ENCODE measurements around the gene TCN2. TPM values are rescaled to one million over a fixed set of nuclear protein-coding genes. Genes with fewer than 3 reads are reported as not detected.

Gene TCN2
- total and polyA plus RNA-seq, 10 of the 15 experiments (the other 5 are each of a cell fraction or from before 2014, with no cell fraction given): 5.4 to 21.8 (median 11.0) TPM

DNA sequence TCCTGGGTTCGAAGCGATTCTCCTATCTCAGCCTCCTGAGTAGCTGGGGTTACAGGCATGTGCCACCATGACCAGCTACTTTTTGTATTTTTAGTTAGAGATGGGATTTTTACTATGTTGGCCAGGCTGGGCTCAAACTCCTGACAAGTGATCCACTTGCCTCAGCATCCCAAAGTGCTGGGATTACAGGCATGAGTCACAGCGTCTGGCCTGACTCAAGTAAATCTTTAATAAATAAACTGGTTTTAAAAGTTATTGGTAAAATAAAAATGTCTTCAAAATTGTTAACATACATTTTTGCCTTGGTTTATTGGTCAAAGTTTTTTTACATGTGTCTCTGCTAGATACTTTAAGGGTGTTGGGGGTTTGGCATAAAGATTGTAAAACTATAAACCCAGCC is 8.0 kb upstream of the TCN2 start:
- Histone ChIP-seq H3K27ac (ENCODE audit: control insufficient read depth, insufficient read depth) (no peak overlapping the region), H3K27me3 (replicated peaks in 1 of 2; ENCODE audit: control insufficient read depth in 2 of 2, insufficient read depth in 2 of 2, low read length in 1 of 2) (no peaks in the 10 kb centered on the region), H3K4me1 (ENCODE audit: control insufficient read depth, insufficient read depth, low read length) (no peaks in the 10 kb centered on the region), H4K20me1 (ENCODE audit: control insufficient read depth, insufficient read depth) (no peaks in the 10 kb centered on the region), H2AFZ (ENCODE audit: control insufficient read depth, low read depth, low read length) (no peak overlapping the region), H3K4me2 (ENCODE audit: control insufficient read depth, insufficient read depth) (no peak overlapping the region), H3K4me3 (no peak overlapping the region), H3K9ac (ENCODE audit: control insufficient read depth, insufficient read depth, low read length) (no peak overlapping the region), H3K79me2 (ENCODE audit: control insufficient read depth, insufficient read depth, low read length) (no peaks in the 10 kb centered on the region), H3K36me3 (ENCODE audit: control insufficient read depth in 2 of 2, insufficient read depth in 2 of 2, low read length in 1 of 2) (no peaks in the 10 kb centered on the region), H3K9me3 (replicated peaks; ENCODE audit: control insufficient read depth, insufficient read depth, low read length) (no peaks in the 10 kb centered on the region)
- no peak for TF ChIP-seq IRF3 (IDR thresholded peaks at IDR 0.05)
- TF ChIP-seq SMC3 (IDR thresholded peaks at IDR 0.05; ENCODE audit: borderline replicate concordance, low read length): no peak
- no peak for TF ChIP-seq SP1 (IDR thresholded peaks at IDR 0.05; ENCODE audit: low read depth, low read length)
- TF ChIP-seq SMARCA5 (IDR thresholded peaks at IDR 0.05): no peak
- TF ChIP-seq POLR2AphosphoS5 (IDR thresholded peaks at IDR 0.05; ENCODE audit: low read length): no peak
- no peak for TF ChIP-seq SUPT20H (IDR thresholded peaks at IDR 0.05; ENCODE audit: borderline replicate concordance, control insufficient read depth, low read depth, low read length)
- TF ChIP-seq MTA3 (IDR thresholded peaks at IDR 0.05; ENCODE audit: borderline replicate concordance, low read length): no peak
- TF ChIP-seq, protein P1, sequence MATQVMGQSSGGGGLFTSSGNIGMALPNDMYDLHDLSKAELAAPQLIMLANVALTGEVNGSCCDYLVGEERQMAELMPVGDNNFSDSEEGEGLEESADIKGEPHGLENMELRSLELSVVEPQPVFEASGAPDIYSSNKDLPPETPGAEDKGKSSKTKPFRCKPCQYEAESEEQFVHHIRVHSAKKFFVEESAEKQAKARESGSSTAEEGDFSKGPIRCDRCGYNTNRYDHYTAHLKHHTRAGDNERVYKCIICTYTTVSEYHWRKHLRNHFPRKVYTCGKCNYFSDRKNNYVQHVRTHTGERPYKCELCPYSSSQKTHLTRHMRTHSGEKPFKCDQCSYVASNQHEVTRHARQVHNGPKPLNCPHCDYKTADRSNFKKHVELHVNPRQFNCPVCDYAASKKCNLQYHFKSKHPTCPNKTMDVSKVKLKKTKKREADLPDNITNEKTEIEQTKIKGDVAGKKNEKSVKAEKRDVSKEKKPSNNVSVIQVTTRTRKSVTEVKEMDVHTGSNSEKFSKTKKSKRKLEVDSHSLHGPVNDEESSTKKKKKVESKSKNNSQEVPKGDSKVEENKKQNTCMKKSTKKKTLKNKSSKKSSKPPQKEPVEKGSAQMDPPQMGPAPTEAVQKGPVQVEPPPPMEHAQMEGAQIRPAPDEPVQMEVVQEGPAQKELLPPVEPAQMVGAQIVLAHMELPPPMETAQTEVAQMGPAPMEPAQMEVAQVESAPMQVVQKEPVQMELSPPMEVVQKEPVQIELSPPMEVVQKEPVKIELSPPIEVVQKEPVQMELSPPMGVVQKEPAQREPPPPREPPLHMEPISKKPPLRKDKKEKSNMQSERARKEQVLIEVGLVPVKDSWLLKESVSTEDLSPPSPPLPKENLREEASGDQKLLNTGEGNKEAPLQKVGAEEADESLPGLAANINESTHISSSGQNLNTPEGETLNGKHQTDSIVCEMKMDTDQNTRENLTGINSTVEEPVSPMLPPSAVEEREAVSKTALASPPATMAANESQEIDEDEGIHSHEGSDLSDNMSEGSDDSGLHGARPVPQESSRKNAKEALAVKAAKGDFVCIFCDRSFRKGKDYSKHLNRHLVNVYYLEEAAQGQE (IDR thresholded peaks at IDR 0.05; ENCODE audit: low read depth, low read length): no peak
- no peak for TF ChIP-seq CREM (IDR thresholded peaks at IDR 0.05; ENCODE audit: low read depth)
- no peak for TF ChIP-seq ZNF274 (IDR thresholded peaks at IDR 0.05; ENCODE audit: insufficient read depth, insufficient read length)
- TF ChIP-seq, protein P2, sequence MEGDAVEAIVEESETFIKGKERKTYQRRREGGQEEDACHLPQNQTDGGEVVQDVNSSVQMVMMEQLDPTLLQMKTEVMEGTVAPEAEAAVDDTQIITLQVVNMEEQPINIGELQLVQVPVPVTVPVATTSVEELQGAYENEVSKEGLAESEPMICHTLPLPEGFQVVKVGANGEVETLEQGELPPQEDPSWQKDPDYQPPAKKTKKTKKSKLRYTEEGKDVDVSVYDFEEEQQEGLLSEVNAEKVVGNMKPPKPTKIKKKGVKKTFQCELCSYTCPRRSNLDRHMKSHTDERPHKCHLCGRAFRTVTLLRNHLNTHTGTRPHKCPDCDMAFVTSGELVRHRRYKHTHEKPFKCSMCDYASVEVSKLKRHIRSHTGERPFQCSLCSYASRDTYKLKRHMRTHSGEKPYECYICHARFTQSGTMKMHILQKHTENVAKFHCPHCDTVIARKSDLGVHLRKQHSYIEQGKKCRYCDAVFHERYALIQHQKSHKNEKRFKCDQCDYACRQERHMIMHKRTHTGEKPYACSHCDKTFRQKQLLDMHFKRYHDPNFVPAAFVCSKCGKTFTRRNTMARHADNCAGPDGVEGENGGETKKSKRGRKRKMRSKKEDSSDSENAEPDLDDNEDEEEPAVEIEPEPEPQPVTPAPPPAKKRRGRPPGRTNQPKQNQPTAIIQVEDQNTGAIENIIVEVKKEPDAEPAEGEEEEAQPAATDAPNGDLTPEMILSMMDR (IDR thresholded peaks at IDR 0.05 in 2 of 3, conservative IDR thresholded peaks at IDR 0.05 in 1 of 3; ENCODE audit: control insufficient read depth in 2 of 3, extremely low read depth in 1 of 3, insufficient read depth in 1 of 3, low read depth in 3 of 3, low read length in 3 of 3): no peak
- TF ChIP-seq, protein P3, sequence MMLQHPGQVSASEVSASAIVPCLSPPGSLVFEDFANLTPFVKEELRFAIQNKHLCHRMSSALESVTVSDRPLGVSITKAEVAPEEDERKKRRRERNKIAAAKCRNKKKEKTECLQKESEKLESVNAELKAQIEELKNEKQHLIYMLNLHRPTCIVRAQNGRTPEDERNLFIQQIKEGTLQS (IDR thresholded peaks at IDR 0.05; ENCODE audit: borderline replicate concordance, extremely low read depth, low read depth, low read length): no peak
- TF ChIP-seq PKNOX1 (IDR thresholded peaks at IDR 0.05): no peak
- no peak for TF ChIP-seq PAX8 (IDR thresholded peaks at IDR 0.05)
- no peak for TF ChIP-seq PML (IDR thresholded peaks at IDR 0.05; ENCODE audit: low read length)
- no TSS peak for BruUV-seq (replicated peaks)
- in situ Hi-C loops (cut with MboI) (no loop called here), intact Hi-C loops (cut with micrococcal nuclease; ENCODE audit: unreplicated experiment) (no loop called here)
- 57% methylated on average over 3 of the region's 3 CpGs for WGBS (ENCODE audit: insufficient coverage, insufficient replicate concordance, low lambda C conversion rate, missing lambda C conversion rate)
- ATAC-seq (no peak), DNase-seq (ENCODE audit: low read depth, low spot score) (no peak), FAIRE-seq (no peak)
- POLR2A ChIA-PET: no interaction called here
- RAD21 ChIA-PET (ENCODE audit: unreplicated experiment): no interaction called here
- CTCF ChIA-PET: no interaction called here
- SMC1A ChIA-PET (ENCODE audit: uncharacterized antibody, unreplicated experiment): no interaction called here

Data from GM12878 (cell line).